ENCODE data around the gene OR6B2. TPM values are rescaled to one million over a fixed set of nuclear protein-coding genes. Genes with fewer than 3 reads are reported as not detected.

Gene OR6B2
- total RNA-seq, 1 donor from 2014 or later, result not detected

- H3K27me3 ChIP-seq (ENCODE audit: control insufficient read depth, insufficient read depth, low read length), result no peaks in the 10 kb centered on the region
- no peak for TF ChIP-seq CTCF (IDR thresholded peaks at IDR 0.05; ENCODE audit: insufficient read depth, low read length, severe bottlenecking)
- H3K36me3 ChIP-seq (ENCODE audit: control insufficient read depth, insufficient read depth, low read length), result no peaks in the 10 kb centered on the region
- no peak for FAIRE-seq
- H3K4me3 ChIP-seq (ENCODE audit: low read depth, low read length), result no peak overlapping the region
- DNase-seq (ENCODE audit: low read depth), result no peak
Measured at GRCh38 chr2:240068193-240068592, 38.0 kb upstream of the OR6B2 start.

GRCh38 chr2:240066489-240066888 is 36.3 kb upstream of the OR6B2 start:
- Histone ChIP-seq H3K4me3 (ENCODE audit: low read depth, low read length) (no peak overlapping the region), H3K27me3 (ENCODE audit: control insufficient read depth, insufficient read depth, low read length) (no peaks in the 10 kb centered on the region), H3K36me3 (ENCODE audit: control insufficient read depth, insufficient read depth, low read length) (no peaks in the 10 kb centered on the region)
- TF ChIP-seq CTCF (IDR thresholded peaks at IDR 0.05; ENCODE audit: insufficient read depth, low read length, severe bottlenecking), result no peak
- no peak for FAIRE-seq
- no peak for DNase-seq (ENCODE audit: low read depth)

GRCh38 chr2:240064898-240065297 is 34.7 kb upstream of the OR6B2 start:
- FAIRE-seq (no peak), DNase-seq (ENCODE audit: low read depth) (no peak)
- no peaks in the 10 kb centered on the region for H3K36me3 ChIP-seq (ENCODE audit: control insufficient read depth, insufficient read depth, low read length)
- H3K27me3 ChIP-seq (ENCODE audit: control insufficient read depth, insufficient read depth, low read length), result no peaks in the 10 kb centered on the region
- no peak for TF ChIP-seq CTCF (IDR thresholded peaks at IDR 0.05; ENCODE audit: insufficient read depth, low read length, severe bottlenecking)
- no peak overlapping the region for H3K4me3 ChIP-seq (ENCODE audit: low read depth, low read length)

GRCh38 chr2:240060977-240061591 is 30.9 kb upstream of the OR6B2 start:
- FAIRE-seq, result peak; percentile 91
- DNase-seq (ENCODE audit: low read depth), result peak; percentile 63

GRCh38 chr2:240056678-240057077 is 26.4 kb upstream of the OR6B2 start:
- Histone ChIP-seq H3K27me3 (ENCODE audit: control insufficient read depth, insufficient read depth, low read length) (peaks cover 6% of the 10 kb centered on the region), H3K4me3 (ENCODE audit: low read depth, low read length) (no peak overlapping the region), H3K36me3 (ENCODE audit: control insufficient read depth, insufficient read depth, low read length) (no peaks in the 10 kb centered on the region)
- DNase-seq (ENCODE audit: low read depth) (no peak), FAIRE-seq (no peak)
- TF ChIP-seq CTCF (IDR thresholded peaks at IDR 0.05; ENCODE audit: insufficient read depth, low read length, severe bottlenecking), result no peak

More at GRCh38 chr2:240060977-240061591, 30.9 kb upstream of the OR6B2 start:
- Histone ChIP-seq H3K27me3 (ENCODE audit: control insufficient read depth, insufficient read depth, low read length) (no peaks in the 10 kb centered on the region), H3K4me3 (ENCODE audit: low read depth, low read length) (no peak overlapping the region), H3K36me3 (ENCODE audit: control insufficient read depth, insufficient read depth, low read length) (no peaks in the 10 kb centered on the region)
- peak; percentile 50 for TF ChIP-seq CTCF (IDR thresholded peaks at IDR 0.05; ENCODE audit: insufficient read depth, low read length, severe bottlenecking)

Measured in bronchial epithelial cell (primary cell).